Omental fat pad (tissue), 4 donors: Measurements from ENCODE around the gene FZD2. TPM values are rescaled to one million over a fixed set of nuclear protein-coding genes. Genes with fewer than 3 reads are reported as not detected.

Experiments
- ATAC-seq: fragments of 150-250 bp; one replicate; pipeline ENCODE4 v1.9.1; 2016; ENCODE audit warnings: mild to moderate bottlenecking, moderate library complexity; ENCODE audit not compliant: low FRiP score
- DNase-seq: peaks from one replicate; pipeline ENCODE4 v3.0.0-alpha.2; 2019; ENCODE audit warnings: low spot score
- CTCF ChIP-seq, 3 donors: fragments of 450-650 bp; IDR thresholded peaks; one replicate each; pipeline ENCODE4 v1.5.1; 2016 to 2017; ENCODE audit warnings: antibody characterized with exemption in 3 of 3, mild to moderate bottlenecking in 3 of 3, moderate library complexity in 2 of 3
- total RNA-seq, 4 donors: library from RNA; depleted of rRNA; stranded (reverse); fragments of >200 nt; gene quantifications; one replicate each; pipeline ENCODE4 v1.1.0, GENCODE V29; 2016

Gene FZD2
- total RNA-seq, 4 donors from 2014 or later, result 0.74 to 2.4 (median 2.0) TPM

GRCh38 chr17:44604116-44604761 lies 47.0 kb downstream of the FZD2 start:
- no peak for TF ChIP-seq CTCF (IDR thresholded peaks at IDR 0.05)
- DNase-seq (no peak), ATAC-seq (no peak)

GRCh38 chr17:44604768-44605485 lies 47.6 kb downstream of the FZD2 start:
- ATAC-seq (no peak), DNase-seq (no peak)
- no peak for TF ChIP-seq CTCF (IDR thresholded peaks at IDR 0.05)

- DNase-seq (no peak), ATAC-seq (no peak)
- no peak for TF ChIP-seq CTCF (IDR thresholded peaks at IDR 0.05)
These were observed 49.4 kb downstream of the FZD2 start for GRCh38 chr17:44606658-44607057.

DNA sequence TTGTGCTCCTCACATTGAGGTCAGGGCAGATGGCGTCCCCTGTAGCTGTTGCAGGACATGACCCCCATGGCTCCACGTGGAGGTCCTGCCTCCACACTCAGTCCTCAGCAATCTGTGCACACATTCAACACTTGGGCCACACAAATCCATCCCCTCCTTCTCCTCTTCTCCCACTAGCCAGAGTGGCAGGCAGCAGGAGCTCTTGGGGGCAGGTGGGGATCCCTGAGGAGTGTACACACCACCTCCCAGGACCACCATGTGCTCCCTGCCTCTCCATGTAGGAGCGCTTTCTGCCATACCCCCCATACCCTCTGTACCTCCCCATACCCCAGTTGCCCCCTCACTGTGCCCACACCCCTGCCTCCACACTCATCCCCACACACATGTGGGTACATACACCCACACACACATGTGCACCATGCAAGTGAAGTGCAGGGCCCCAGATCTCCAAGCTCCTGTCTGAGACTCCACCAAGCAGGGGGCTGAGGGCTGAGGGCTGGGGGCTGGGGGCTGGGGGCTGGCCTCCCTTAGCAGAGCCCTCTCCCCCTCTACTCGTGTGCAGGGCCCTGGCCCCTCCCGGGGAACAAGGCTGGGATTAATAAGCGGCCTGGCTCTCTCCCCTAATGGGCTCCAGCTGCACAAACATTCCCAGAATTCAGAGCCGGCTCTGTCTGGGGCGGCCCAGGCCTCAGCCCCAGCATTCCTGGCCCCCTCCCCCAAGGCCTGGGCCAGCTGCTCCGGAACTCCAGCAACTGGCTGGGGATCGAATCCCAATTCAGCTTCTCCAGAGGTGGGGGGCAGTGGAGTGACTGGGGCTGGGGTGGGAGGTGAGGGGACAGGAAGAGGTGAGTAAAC lies 50.8 kb downstream of the FZD2 start:
- ATAC-seq (no peak), DNase-seq (no peak)
- TF ChIP-seq CTCF (IDR thresholded peaks at IDR 0.05), result no peak

- ATAC-seq (no peak), DNase-seq (no peak)
- no peak for TF ChIP-seq CTCF (IDR thresholded peaks at IDR 0.05)
These were observed 51.6 kb downstream of the FZD2 start for GRCh38 chr17:44608727-44609435.

- ATAC-seq (no peak), DNase-seq (no peak)
- no peak for TF ChIP-seq CTCF (IDR thresholded peaks at IDR 0.05)
These were observed 53.0 kb downstream of the FZD2 start for GRCh38 chr17:44610331-44610730.

Other genes starting within 250 kb of the FZD2 start
- under 1 TPM in 1 of 4 donors, not detected in 3; 0.84 TPM for gene RUNDC3A, start 248.9 kb upstream of the FZD2 start, total RNA-seq
- 10 to 100 TPM; 46.0 to 75.7 (median 60.7) TPM for gene SLC25A39, start 232.7 kb upstream of the FZD2 start, total RNA-seq
- 100 to 1,000 TPM; 275 to 379 (median 316) TPM for gene GRN, start 212.2 kb upstream of the FZD2 start, total RNA-seq
- gene FAM171A2, start 193.6 kb upstream of the FZD2 start, total RNA-seq, result 1 to 10 TPM in 1 of 4 donors, under 1 TPM in 3; 0.56 to 3.5 (median 0.95) TPM
- 1 to 10 TPM in 2 of 4 donors, under 1 TPM in 2; 0.72 to 1.6 (median 1.0) TPM for gene ITGA2B, start 167.8 kb upstream of the FZD2 start, total RNA-seq
- 10 to 100 TPM; 25.7 to 58.5 (median 34.6) TPM for gene GPATCH8, start 54.1 kb upstream of the FZD2 start, total RNA-seq
- not detected for gene MEIOC, start 99.0 kb downstream of the FZD2 start, total RNA-seq
- 10 to 100 TPM; 14.5 to 22.5 (median 17.6) TPM for gene CCDC43, start 132.3 kb downstream of the FZD2 start, total RNA-seq
- gene DBF4B, start 151.2 kb downstream of the FZD2 start, total RNA-seq, result 1 to 10 TPM; 1.6 to 6.3 (median 2.5) TPM
- under 1 TPM; 0.19 to 0.72 (median 0.50) TPM for gene ADAM11, start 201.5 kb downstream of the FZD2 start, total RNA-seq